HL-60 (cell line): ENCODE measurements around the gene SERPINB5.

Source experiments
- DNase-seq, 2 experiments: peaks; one replicate each; pipeline ENCODE4 v3.0.0-alpha.2; 2010 to 2020; ENCODE audit warnings: low read depth in 1 of 2, low spot score in 1 of 2
- H3K27ac ChIP-seq: fragments of 250-450 bp; sonication (Bioruptor Pico); replicated peaks from 2 replicates; pipeline ENCODE4 v1.5.1; 2020; ENCODE audit warnings: mild to moderate bottlenecking, moderate library complexity
- H3K27me3 ChIP-seq: fragments of 250-450 bp; sonication (Bioruptor Pico); 2 replicates; pipeline ENCODE4 v1.5.1; 2021; ENCODE audit warnings: mild to moderate bottlenecking, moderate library complexity; ENCODE audit not compliant: insufficient read depth, poor library complexity, severe bottlenecking
- H3K4me3 ChIP-seq: replicated peaks from 2 replicates; pipeline ENCODE4 v1.5.1; 2011; ENCODE audit warnings: mild to moderate bottlenecking, control low read depth, low read length; ENCODE audit not compliant: insufficient read depth
- GABPA ChIP-seq: IDR thresholded peaks from 2 replicates; pipeline ENCODE4 v1.6.1; 2012; ENCODE audit warnings: low read depth
- POLR2AphosphoS5 ChIP-seq: IDR thresholded peaks from 2 replicates; pipeline ENCODE4 v1.6.1; 2012; ENCODE audit warnings: low read depth
- SPI1 ChIP-seq: IDR thresholded peaks from 2 replicates; pipeline ENCODE4 v1.6.1; 2012; ENCODE audit warnings: low read depth, mild to moderate bottlenecking, borderline replicate concordance
- TF ChIP-seq, protein P1 (sequence below): IDR thresholded peaks from one replicate; pipeline ENCODE4 v1.5.1; 2011; ENCODE audit warnings: low read length, control low read depth, inconsistent platforms; ENCODE audit not compliant: insufficient read depth
- TF ChIP-seq, protein P2 (sequence below): IDR thresholded peaks from 2 replicates; pipeline ENCODE4 v1.6.1; 2012; ENCODE audit warnings: low read depth; ENCODE audit not compliant: insufficient replicate concordance

Gene SERPINB5

DNA sequence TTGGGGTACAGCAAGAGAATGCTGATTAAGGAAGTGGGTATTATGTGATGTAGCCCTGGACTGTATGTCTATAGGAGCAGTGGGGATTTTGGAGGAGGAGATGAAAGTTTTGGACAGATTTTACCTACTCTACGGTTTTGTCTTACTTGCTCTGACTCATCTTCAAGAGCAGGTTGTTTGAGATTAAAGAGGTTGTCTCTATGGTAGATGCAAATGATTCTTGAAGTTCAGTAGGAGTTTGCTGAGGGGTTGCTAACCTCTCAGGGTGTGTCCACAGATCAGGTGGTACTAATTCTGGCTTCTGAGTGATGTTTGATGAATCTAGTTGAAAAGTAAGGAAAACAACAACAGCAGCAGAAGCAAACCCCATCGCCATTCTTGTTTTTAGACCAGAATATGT is 55.7 kb downstream of the SERPINB5 start:
- DNase-seq, result no peak
- TF ChIP-seq GABPA (no peak), POLR2AphosphoS5 (no peak), SPI1 (no peak)
- TF ChIP-seq, protein P1, sequence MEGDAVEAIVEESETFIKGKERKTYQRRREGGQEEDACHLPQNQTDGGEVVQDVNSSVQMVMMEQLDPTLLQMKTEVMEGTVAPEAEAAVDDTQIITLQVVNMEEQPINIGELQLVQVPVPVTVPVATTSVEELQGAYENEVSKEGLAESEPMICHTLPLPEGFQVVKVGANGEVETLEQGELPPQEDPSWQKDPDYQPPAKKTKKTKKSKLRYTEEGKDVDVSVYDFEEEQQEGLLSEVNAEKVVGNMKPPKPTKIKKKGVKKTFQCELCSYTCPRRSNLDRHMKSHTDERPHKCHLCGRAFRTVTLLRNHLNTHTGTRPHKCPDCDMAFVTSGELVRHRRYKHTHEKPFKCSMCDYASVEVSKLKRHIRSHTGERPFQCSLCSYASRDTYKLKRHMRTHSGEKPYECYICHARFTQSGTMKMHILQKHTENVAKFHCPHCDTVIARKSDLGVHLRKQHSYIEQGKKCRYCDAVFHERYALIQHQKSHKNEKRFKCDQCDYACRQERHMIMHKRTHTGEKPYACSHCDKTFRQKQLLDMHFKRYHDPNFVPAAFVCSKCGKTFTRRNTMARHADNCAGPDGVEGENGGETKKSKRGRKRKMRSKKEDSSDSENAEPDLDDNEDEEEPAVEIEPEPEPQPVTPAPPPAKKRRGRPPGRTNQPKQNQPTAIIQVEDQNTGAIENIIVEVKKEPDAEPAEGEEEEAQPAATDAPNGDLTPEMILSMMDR, result no peak
- TF ChIP-seq, protein P2, sequence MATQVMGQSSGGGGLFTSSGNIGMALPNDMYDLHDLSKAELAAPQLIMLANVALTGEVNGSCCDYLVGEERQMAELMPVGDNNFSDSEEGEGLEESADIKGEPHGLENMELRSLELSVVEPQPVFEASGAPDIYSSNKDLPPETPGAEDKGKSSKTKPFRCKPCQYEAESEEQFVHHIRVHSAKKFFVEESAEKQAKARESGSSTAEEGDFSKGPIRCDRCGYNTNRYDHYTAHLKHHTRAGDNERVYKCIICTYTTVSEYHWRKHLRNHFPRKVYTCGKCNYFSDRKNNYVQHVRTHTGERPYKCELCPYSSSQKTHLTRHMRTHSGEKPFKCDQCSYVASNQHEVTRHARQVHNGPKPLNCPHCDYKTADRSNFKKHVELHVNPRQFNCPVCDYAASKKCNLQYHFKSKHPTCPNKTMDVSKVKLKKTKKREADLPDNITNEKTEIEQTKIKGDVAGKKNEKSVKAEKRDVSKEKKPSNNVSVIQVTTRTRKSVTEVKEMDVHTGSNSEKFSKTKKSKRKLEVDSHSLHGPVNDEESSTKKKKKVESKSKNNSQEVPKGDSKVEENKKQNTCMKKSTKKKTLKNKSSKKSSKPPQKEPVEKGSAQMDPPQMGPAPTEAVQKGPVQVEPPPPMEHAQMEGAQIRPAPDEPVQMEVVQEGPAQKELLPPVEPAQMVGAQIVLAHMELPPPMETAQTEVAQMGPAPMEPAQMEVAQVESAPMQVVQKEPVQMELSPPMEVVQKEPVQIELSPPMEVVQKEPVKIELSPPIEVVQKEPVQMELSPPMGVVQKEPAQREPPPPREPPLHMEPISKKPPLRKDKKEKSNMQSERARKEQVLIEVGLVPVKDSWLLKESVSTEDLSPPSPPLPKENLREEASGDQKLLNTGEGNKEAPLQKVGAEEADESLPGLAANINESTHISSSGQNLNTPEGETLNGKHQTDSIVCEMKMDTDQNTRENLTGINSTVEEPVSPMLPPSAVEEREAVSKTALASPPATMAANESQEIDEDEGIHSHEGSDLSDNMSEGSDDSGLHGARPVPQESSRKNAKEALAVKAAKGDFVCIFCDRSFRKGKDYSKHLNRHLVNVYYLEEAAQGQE, result no peak
- H3K27ac ChIP-seq, result no peak overlapping the region
- H3K27me3 ChIP-seq, result no peaks in the 10 kb centered on the region
- no peak overlapping the region for H3K4me3 ChIP-seq

DNA sequence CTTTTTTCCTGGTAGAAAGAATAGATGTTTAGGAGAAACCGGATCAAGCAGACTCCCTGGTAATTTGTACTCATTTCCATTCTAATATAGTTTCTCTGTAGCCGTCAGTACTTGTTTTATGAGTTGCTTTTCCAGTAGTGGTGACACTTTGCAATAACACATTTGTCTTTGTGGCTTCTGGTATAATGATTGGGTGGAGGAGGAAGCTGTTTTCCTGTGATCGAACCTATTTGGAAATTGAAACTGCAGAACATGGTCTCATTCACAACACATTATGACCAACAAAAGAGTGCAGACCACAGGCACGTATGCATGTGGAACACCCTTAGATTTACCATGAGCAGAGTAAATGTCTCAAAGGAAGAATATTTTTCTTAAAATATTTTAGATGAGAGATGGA is 57.9 kb downstream of the SERPINB5 start:
- Histone ChIP-seq H3K4me3 (no peak overlapping the region), H3K27me3 (no peaks in the 10 kb centered on the region), H3K27ac (no peak overlapping the region)
- TF ChIP-seq GABPA (no peak), SPI1 (no peak), POLR2AphosphoS5 (no peak)
- TF ChIP-seq, protein P2, result no peak
- DNase-seq, result no peak

DNA sequence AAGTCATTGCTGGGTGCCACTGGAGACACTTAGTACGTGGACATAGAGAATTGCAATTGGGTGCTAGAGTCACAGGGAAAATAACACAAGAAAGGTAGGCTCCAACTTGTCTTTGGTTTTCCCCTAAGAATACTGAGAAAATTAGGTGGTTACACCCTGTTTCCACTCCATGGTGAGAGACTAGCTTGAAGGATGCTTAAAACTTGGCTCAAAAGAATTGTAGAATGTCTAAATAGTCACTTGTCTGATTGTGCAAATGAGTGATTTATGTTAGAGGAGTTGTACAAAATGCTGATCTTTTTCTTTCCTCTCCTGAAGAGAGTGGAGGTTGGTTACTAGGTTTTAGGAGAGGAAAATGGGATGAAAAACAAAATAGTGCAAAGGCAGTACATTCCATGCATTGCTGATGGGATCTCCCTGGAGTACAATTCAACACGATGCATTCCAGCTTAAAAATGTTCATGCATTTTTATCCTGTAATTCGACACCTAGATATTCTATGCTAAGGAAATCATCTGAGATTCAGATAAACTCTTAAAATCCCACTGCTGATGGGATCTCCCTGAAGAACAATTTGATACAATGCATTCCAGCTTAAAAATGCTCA is 63.2 kb downstream of the SERPINB5 start:
- no peaks in the 10 kb centered on the region for H3K27me3 ChIP-seq
- H3K4me3 ChIP-seq, result no peak overlapping the region
- TF ChIP-seq GABPA (no peak), POLR2AphosphoS5 (no peak), SPI1 (no peak)
- TF ChIP-seq, protein P2, result no peak
- TF ChIP-seq, protein P1, result no peak
- H3K27ac ChIP-seq, result no peak overlapping the region
- no peak for DNase-seq
